Esophagus muscularis mucosa (tissue), 4 donors: ENCODE measurements around the gene RBPJ. TPM values are rescaled to one million over a fixed set of nuclear protein-coding genes. Genes with fewer than 3 reads are reported as not detected.

Source experiments
- DNase-seq: peaks from one replicate; pipeline ENCODE4 v3.0.0-alpha.2; 2017; ENCODE audit errors: extremely low spot score
- H3K27ac ChIP-seq, 4 donors: fragments of 200-600 bp; sonication (generic); replicated peaks in 1 of 4; 1 replicate in 3 of 4; 2 replicates in 1 of 4; pipeline ENCODE4 v1.5.1; 2016 to 2019; ENCODE audit warnings: mild to moderate bottlenecking in 1 of 4
- H3K27me3 ChIP-seq, 4 donors: fragments of 200-600 bp; sonication (generic); one replicate each; pipeline versions ENCODE4 v1.5.1 to v1.6.0; 2016 to 2019
- H3K36me3 ChIP-seq, 4 donors: fragments of 200-600 bp; sonication (generic); one replicate each; pipeline ENCODE4 v1.5.1; 2016 to 2019
- H3K4me1 ChIP-seq, 4 donors: fragments of 200-600 bp; sonication (generic); one replicate each; pipeline ENCODE4 v1.5.1; 2016 to 2019
- H3K4me3 ChIP-seq, 4 donors: fragments of 200-600 bp; sonication (generic); 1 replicate in 2 of 4; 2 replicates in 2 of 4; pipeline ENCODE4 v1.5.1; 2016 to 2019; ENCODE audit warnings: mild to moderate bottlenecking in 4 of 4, moderate library complexity in 1 of 4
- H3K9me3 ChIP-seq, 4 donors: fragments of 200-600 bp; sonication (generic); 1 replicate in 3 of 4; 2 replicates in 1 of 4; pipeline ENCODE4 v1.5.1; 2016 to 2019
- CTCF ChIP-seq, 3 experiments: fragments of 200-600 bp in 2 of 3; fragments of 450-650 bp in 1 of 3; sonication (generic) in 2 of 3; IDR thresholded peaks; one replicate each; pipeline ENCODE4 v1.5.1; 2017 to 2019; ENCODE audit warnings: antibody characterized with exemption in 3 of 3, mild to moderate bottlenecking in 2 of 3, moderate library complexity in 1 of 3
- EP300 ChIP-seq: sonication (generic); formaldehyde crosslinking; IDR thresholded peaks from one replicate; pipeline ENCODE4 v1.6.1; 2017; ENCODE audit warnings: antibody characterized with exemption
- POLR2A ChIP-seq: fragments of 450-650 bp; IDR thresholded peaks from one replicate; pipeline ENCODE4 v1.6.1; 2017; ENCODE audit warnings: antibody characterized with exemption, moderate library complexity, mild to moderate bottlenecking, low read depth
- POLR2AphosphoS5 ChIP-seq, 2 donors: sonication (generic); formaldehyde crosslinking; IDR thresholded peaks; one replicate each; pipeline ENCODE4 v1.6.1; 2017; ENCODE audit warnings: antibody characterized with exemption in 2 of 2
- WGBS: methylation state at CpG from one replicate; pipeline ENCODE4 v1.1.5; 2018; 5-methylcytosine and 5-hydroxymethylcytosine counted together
- intact Hi-C: fragments of 100-400 bp; cut with DNase I; formaldehyde crosslinking; loops from one replicate; pipeline ENCODE4 v1.15.1; 2023
- total RNA-seq, 4 donors: library from RNA; depleted of rRNA; stranded (reverse); fragments of >200 nt; gene quantifications; one replicate each; pipeline versions ENCODE4 v1.1.0 to v1.2.1, GENCODE V29; 2016

The RBPJ gene
- 10 to 100 TPM; 49.7 to 75.2 (median 60.8) TPM for total RNA-seq

DNA sequence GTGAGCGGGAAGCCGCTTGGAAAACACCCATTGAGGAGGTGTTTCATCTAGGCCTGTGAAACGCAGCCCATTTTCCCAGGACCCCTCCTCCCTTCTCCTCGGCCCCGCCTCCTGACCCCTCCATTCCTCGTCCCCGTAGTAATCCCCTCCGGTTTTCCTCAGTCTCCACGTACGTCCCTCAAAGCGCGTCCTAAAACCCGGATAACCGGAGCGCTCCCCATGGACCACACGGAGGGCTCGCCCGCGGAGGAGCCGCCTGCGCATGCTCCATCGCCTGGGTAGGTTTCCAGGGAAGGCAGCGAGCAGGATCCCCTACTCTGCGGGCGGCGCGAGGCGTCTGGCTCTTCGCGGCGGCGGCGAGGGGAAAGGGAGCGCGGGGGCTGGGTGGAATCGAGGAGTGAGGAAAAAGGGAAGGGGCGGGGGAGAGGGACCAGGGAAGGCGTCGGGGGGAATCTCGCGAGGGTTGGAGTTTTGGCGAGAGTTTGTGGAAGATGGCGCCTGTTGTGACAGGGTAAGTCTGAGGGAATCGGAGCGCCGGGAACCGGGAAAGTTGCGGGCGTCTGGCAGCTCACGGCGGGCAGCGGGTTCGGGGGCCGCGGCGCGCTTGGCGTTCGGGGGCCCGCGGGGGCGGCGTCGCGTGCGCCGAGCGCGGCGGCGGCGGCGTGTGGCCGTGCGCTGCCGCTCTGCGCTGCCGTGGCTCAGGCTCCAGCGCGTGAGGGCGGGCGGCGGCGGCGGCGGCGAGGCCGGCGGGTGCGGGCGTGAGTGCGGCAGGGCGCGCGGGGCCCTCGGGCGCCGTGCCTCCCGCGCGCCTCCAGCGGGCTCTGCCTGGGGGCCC lies at the start of gene RBPJ:
Gene RBPJ, plus strand, starts transcription at position 477 of the 835 bp plus-strand sequence. Its CDS starts 15 bp downstream, at position 492.
- Histone ChIP-seq H3K27ac (peak within 1 kb of the TSS; percentile 90 to 98 (median 95)), H3K27me3 (no peaks in the 10 kb centered on the region), H3K36me3 (no peaks in the 10 kb centered on the region), H3K4me3 (peak within 1 kb of the TSS; percentile 66 to 86 (median 82)), H3K4me1 (peaks cover 25 to 50% (median 38%) of the 10 kb centered on the region in 4 donors), H3K9me3 (peaks cover 0 to 1% (median under 1%) of the 10 kb centered on the region in 4 donors)
- intact Hi-C loops: loop anchor here (5.0 kb wide), 2 partner anchors 238 to 293 kb away; no protein-coding TSS in a partner anchor
- under 1% methylated on average over 40 of the region's 102 CpGs for WGBS
- TF ChIP-seq POLR2AphosphoS5 (IDR thresholded peaks at IDR 0.05) (peak; percentile 85 to 87), CTCF (IDR thresholded peaks at IDR 0.05) (peak in 1 of 3 experiments; percentile 7), POLR2A (peak; percentile 59), EP300 (no peak)
- peak; percentile 97 for DNase-seq

GRCh38 chr4:26271703-26272102 lies 49.1 kb upstream of the RBPJ start:
- no peak for DNase-seq
- H3K4me3 ChIP-seq: no peak overlapping the region
- 96% methylated on average over 5 of the region's 5 CpGs for WGBS
- H3K9me3 ChIP-seq: no peaks in the 10 kb centered on the region
- no peaks in the 10 kb centered on the region for H3K36me3 ChIP-seq
- no peaks in the 10 kb centered on the region for H3K27me3 ChIP-seq
- intact Hi-C loops: no loop called here
- no peak overlapping the region for H3K27ac ChIP-seq
- TF ChIP-seq POLR2A: no peak
- no peak for TF ChIP-seq CTCF (IDR thresholded peaks at IDR 0.05)
- TF ChIP-seq EP300: no peak
- no peak for TF ChIP-seq POLR2AphosphoS5 (IDR thresholded peaks at IDR 0.05)
- H3K4me1 ChIP-seq: peaks cover 0 to 36% (median 33%) of the 10 kb centered on the region in 4 donors

GRCh38 chr4:26272654-26273615 lies 47.9 kb upstream of the RBPJ start:
- no peak for DNase-seq
- Histone ChIP-seq H3K36me3 (no peaks in the 10 kb centered on the region), H3K27me3 (no peaks in the 10 kb centered on the region), H3K9me3 (no peaks in the 10 kb centered on the region), H3K27ac (peak overlapping the region; percentile 35 to 57 (median 52)), H3K4me3 (no peak overlapping the region), H3K4me1 (peaks cover 0 to 24% (median 20%) of the 10 kb centered on the region in 4 donors)
- intact Hi-C loops: no loop called here
- WGBS: 20% methylated on average over 10 of the region's 10 CpGs
- TF ChIP-seq CTCF (IDR thresholded peaks at IDR 0.05): no peak
- no peak for TF ChIP-seq POLR2AphosphoS5 (IDR thresholded peaks at IDR 0.05)
- TF ChIP-seq POLR2A: no peak
- no peak for TF ChIP-seq EP300

GRCh38 chr4:26273616-26273980 lies 47.2 kb upstream of the RBPJ start:
- Histone ChIP-seq H3K36me3 (no peaks in the 10 kb centered on the region), H3K27ac (peak overlapping the region; percentile 35 to 57 (median 52)), H3K9me3 (no peaks in the 10 kb centered on the region), H3K27me3 (no peaks in the 10 kb centered on the region), H3K4me3 (no peak overlapping the region), H3K4me1 (peaks cover 0 to 17% (median 14%) of the 10 kb centered on the region in 4 donors)
- DNase-seq: no peak
- TF ChIP-seq POLR2A (no peak), POLR2AphosphoS5 (IDR thresholded peaks at IDR 0.05) (no peak), EP300 (no peak), CTCF (IDR thresholded peaks at IDR 0.05) (no peak)
- intact Hi-C loops: no loop called here
- WGBS: 75% methylated on average over 8 of the region's 8 CpGs
